Breast epithelium (tissue), 3 donors: Measurements from ENCODE around the gene NIPSNAP3A.

ENCODE experiments used
- POLR2A ChIP-seq: fragments of 450-650 bp; IDR thresholded peaks from one replicate; pipeline ENCODE4 v1.6.1; 2016; ENCODE audit warnings: antibody characterized with exemption, mild to moderate bottlenecking, moderate library complexity
- POLR2AphosphoS5 ChIP-seq, 3 donors: sonication (generic); formaldehyde crosslinking; IDR thresholded peaks; one replicate each; pipeline ENCODE4 v1.6.1; 2017; ENCODE audit warnings: antibody characterized with exemption in 3 of 3
- TF ChIP-seq, protein P1 (sequence below), 3 donors: fragments of 450-650 bp; IDR thresholded peaks; one replicate each; pipeline ENCODE4 v1.5.1; 2016 to 2017; ENCODE audit warnings: antibody characterized with exemption in 3 of 3, mild to moderate bottlenecking in 3 of 3, moderate library complexity in 3 of 3

GRCh38 chr9:104775976-104776375 is 28.5 kb downstream of the NIPSNAP3A start:
- TF ChIP-seq POLR2A (no peak), POLR2AphosphoS5 (IDR thresholded peaks at IDR 0.05) (no peak)
- TF ChIP-seq, protein P1, sequence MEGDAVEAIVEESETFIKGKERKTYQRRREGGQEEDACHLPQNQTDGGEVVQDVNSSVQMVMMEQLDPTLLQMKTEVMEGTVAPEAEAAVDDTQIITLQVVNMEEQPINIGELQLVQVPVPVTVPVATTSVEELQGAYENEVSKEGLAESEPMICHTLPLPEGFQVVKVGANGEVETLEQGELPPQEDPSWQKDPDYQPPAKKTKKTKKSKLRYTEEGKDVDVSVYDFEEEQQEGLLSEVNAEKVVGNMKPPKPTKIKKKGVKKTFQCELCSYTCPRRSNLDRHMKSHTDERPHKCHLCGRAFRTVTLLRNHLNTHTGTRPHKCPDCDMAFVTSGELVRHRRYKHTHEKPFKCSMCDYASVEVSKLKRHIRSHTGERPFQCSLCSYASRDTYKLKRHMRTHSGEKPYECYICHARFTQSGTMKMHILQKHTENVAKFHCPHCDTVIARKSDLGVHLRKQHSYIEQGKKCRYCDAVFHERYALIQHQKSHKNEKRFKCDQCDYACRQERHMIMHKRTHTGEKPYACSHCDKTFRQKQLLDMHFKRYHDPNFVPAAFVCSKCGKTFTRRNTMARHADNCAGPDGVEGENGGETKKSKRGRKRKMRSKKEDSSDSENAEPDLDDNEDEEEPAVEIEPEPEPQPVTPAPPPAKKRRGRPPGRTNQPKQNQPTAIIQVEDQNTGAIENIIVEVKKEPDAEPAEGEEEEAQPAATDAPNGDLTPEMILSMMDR (IDR thresholded peaks at IDR 0.05), result no peak
